ENCODE results near the gene INTS11.

The INTS11 gene

GRCh38 chr1:1303736-1304135 is 20.7 kb downstream of the INTS11 start:
- no peak for DNase-seq (ENCODE audit: low read depth in 1 of 2, low spot score in 1 of 2)

DNA sequence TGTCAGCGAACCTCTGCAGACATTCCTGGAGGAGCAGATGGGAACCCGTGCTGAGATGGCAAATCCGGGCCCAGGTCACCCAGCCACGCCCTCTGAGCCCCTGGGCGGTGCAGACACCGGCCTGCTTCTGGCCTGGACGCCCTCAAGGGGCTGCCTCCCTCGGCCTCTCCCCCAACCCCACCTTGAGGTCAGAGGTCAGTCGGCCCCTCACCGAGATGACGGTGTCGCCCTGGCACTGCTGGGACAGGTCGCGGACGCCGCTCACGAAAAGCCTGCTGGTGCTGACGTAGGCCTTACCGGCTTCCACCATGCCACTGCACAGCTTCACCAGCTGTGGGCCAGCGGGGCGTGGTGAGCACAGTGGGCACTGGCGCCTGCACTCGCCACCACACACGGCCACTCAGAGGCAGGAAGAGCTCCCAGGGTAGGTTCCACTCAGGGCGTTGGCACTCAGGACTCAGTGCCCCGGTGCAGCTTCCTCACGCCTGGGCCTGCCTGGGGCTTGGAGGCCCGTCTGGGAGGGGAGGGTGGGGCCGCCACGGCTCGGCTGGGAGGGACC is 21.4 kb downstream of the INTS11 start:
- no peak for DNase-seq (ENCODE audit: low read depth in 1 of 2, low spot score in 1 of 2)

DNA sequence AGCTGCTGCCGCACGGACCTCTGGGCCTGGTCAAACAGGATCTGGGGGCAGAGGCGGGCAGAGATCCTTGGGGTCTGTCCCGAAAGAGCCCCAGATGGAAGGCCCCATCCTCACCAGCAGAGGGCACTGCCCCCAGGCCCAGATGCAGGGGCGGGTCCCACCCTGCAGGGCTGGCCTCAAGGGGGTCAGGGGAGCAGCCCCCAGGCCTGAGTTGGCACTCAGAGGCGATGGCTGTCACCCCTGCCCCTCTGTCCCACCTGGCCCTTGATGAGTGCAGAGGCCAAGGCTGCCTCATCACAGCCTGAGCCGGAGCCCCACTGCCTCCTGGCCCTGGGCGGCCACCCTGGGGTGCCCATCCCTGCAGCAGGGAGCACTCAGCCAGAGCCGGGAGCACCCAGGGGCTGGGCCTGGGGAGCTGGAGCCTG is 22.4 kb downstream of the INTS11 start:
- DNase-seq (ENCODE audit: low read depth in 1 of 2, low spot score in 1 of 2): no peak

DNA sequence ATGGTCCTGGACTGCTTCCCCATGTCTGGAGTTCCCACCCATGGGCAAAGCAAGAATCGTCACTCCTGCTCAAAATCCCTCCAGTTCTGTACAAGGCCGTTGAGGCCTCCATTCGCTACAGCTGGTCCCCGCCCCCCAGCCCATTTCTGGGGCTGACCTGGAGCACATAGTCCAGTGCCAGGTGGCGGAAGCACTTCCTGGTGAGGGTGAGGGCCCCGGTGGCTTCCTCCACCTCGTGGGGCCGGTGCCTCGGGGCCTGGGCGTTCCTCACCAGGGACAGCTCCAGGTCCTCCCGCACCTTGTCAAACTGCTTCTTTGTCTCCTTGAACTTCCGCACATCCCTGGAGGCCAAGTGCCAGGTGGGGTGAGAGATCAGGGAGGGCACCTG is 24.1 kb downstream of the INTS11 start:
- no peak for DNase-seq (ENCODE audit: low read depth in 1 of 2, low spot score in 1 of 2)

- DNase-seq (ENCODE audit: low read depth in 1 of 2, low spot score in 1 of 2): no peak
Measured at GRCh38 chr1:1299686-1300351, 24.6 kb downstream of the INTS11 start.

DNA sequence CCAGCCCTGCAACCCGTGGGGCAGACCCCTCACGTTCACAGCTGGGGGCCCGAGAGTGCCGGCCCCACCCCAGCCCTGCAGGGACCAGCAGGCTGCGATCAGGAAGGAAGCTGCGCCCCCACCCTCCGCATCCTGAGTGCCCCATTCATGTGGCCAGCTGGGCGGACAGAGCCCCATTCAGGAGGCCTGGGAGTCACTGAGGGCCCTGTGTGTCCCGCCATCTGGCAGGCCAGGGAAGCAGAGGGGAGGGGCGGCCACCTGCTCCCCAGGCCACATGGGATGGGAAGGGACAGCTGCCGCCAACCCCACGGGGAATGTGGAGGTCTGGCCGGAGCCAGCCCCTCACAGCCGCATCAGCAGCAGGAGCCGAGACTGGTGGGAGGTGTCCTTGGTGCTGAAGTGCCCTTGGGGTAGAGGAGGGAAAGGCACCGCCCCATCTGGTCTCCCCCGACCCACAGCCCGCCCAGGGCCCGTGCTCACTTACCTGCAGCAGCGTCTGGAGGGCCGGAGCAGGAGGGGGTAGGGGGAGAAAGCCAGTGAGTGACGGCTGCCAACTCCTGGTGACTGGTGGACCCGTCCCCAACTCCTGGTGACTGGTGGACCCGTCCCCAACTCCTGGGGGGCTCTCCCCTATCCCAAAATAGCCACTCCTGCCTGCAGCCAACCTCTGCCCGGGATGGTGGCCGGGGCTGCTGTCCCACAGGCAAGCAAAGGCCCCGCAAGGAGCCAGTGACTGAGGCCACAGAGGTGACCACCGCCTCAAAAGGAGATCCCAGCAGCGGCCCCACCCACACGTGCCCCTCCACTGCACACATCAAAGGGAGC is 25.4 kb downstream of the INTS11 start:
- DNase-seq (ENCODE audit: low read depth in 1 of 2, low spot score in 1 of 2): no peak

DNA sequence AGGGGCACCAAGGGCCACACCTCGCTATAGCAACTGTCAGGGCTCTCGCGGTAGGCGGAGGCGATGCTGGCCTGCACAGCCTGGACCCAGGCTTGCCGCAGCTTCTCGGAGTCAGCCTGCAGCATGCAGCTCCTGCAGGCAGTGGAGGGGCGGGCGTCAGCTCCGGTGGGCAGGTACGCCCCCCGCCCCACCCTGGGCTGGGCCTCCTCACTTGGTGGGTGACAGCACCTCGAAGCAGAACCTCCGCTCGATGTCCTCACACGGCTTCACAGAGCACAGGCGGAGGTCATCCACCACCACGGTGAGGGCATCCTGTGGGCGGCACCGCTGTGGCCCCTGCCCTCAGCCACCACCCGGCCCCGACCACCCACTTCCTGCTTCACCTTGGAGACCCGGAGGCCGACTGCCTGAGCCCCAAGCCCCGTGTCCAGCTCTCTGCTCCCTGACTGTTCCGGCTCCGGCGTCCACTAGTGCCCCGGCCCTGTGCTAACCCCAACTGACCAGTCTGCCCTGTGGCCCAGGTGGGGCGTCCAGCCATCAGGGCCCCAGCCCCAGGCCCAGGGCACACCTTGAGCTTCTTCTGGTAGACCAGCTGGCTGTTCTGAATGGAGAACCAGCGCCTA is 26.5 kb downstream of the INTS11 start:
- no peak for DNase-seq (ENCODE audit: low read depth in 1 of 2, low spot score in 1 of 2)

GRCh38 chr1:1296070-1297061 is 28.1 kb downstream of the INTS11 start:
- DNase-seq (ENCODE audit: low read depth in 1 of 2, low spot score in 1 of 2): no peak

DNA sequence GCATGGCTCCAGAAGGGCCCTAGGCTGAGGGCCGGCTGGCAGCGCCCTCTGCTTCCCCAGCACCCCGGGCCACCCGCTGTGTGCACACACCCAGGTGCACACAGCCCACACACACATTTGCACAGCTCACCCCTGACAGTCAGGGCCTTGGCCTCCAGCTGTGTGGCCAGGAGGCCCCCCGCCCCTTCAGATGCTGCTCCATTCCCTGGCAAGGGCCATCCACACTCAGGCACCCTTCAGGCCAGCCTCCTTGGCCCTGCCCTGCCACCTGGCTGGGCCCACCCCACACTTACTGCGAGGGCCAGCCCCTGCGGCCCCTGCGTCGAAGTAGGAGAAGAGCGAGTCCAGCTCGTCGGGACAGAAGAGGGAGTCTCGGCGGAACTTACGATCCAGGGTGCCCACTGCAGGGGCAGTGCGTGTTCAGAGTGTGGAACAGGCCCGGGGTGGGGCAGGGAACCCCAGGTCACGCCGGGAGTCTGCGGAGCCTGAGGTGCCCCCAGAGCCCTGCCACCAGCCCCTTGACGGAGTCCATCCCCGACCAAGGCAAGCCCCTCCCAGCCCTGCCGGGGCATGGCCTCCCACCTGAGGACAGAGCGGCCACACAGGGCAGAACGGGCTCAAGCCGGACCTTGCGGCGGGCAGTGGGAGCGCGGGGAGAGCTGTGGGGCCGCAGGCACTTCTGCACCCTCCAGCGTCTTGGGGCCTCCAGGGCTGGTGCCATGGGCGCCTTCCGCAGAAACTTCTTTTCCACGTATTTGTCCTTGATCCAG is 29.1 kb downstream of the INTS11 start:
- DNase-seq (ENCODE audit: low read depth in 1 of 2, low spot score in 1 of 2): no peak

GRCh38 chr1:1294250-1294890 is 30.1 kb downstream of the INTS11 start:
- no peak for DNase-seq (ENCODE audit: low read depth in 1 of 2, low spot score in 1 of 2)

- DNase-seq (ENCODE audit: low read depth in 1 of 2, low spot score in 1 of 2): no peak
Measured at GRCh38 chr1:1293263-1294249, 30.9 kb downstream of the INTS11 start.

DNA sequence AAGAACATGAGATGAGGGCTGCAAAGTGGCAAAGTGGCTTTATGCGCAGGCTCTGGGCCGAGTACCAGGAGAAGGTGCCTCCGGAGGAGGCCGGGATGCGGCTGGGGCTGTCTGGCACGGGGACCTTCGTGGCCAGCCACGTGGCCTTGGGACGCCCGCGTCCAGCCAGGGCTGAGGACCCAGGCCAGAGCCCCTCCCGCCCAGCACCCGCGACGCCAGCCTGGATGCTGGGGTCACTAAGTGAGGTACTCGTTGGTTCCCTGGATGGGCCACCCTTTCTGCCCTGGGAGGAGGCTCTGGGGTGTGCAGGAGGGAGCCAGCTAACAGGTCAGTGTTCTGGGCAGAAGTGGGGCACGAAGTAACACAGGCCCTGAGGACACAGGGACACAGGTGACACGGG is 31.6 kb downstream of the INTS11 start:
- DNase-seq (ENCODE audit: low read depth in 1 of 2, low spot score in 1 of 2): no peak

GRCh38 chr1:1292442-1292779 is 32.0 kb downstream of the INTS11 start:
- no peak for DNase-seq (ENCODE audit: low read depth in 1 of 2, low spot score in 1 of 2)

- DNase-seq (ENCODE audit: low read depth in 1 of 2, low spot score in 1 of 2): peak; percentile 51 to 53
Measured at GRCh38 chr1:1291548-1292441, 32.7 kb downstream of the INTS11 start.

GRCh38 chr1:1291023-1291528 is 33.4 kb downstream of the INTS11 start:
- no peak for DNase-seq (ENCODE audit: low read depth in 1 of 2, low spot score in 1 of 2)

DNA sequence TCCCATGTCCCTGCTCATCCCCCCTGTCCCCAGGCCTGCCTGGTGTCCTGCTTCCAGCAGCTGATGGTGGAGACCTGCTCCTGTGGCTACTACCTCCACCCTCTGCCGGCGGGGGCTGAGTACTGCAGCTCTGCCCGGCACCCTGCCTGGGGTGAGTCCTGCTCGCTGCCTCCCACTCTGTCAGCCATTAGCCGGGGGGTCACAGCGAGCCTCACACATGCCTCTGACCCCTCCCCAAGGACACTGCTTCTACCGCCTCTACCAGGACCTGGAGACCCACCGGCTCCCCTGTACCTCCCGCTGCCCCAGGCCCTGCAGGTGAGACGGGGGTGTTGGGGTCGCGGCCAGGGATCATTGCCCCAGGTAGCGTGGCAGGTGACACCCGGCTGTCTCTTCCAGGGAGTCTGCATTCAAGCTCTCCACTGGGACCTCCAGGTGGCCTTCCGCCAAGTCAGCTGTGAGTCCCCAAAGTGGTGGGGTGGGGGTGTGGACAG is 34.2 kb downstream of the INTS11 start:
- peak; percentile 37 to 61 for DNase-seq (ENCODE audit: low read depth in 1 of 2, low spot score in 1 of 2)

All from activated CD4-positive, alpha-beta T cell treated with anti-CD3 and anti-CD28 coated beads, Interleukin-2, amount 50 U/mL, for 24 hours (primary cell).